ENCODE results near the gene GRAMD1C. TPM values are rescaled to one million over a fixed set of nuclear protein-coding genes. Genes with fewer than 3 reads are reported as not detected.

Gene GRAMD1C
- total RNA-seq, 2 donors from 2014 or later: 1.5 to 10.7 TPM

DNA sequence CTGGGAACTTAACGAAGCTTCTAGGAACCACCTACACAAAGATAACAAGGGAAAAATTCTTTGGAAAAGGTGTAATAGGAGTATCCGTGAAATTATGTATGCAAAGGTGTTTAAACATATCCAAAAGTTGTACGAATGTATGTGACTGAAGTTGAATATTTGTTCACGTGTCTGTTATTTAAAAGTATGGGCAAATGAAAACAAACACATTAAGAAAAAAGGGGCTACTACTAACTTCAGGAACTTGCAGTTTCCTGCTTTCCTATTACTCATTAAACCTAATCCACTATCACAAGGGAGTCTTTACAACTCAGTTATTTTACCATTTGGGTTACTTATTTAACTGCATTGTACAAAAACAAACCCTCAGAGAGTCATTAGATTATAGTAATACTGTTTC is 33.9 kb upstream of the GRAMD1C start:
- H3K27ac ChIP-seq: no peak overlapping the region
- ATAC-seq (ENCODE audit: insufficient number of reproducible peaks, low FRiP score, low read depth): no peak
- DNase-seq (ENCODE audit: low spot score): no peak
- H3K4me1 ChIP-seq (ENCODE audit: control insufficient read depth in 1 of 2, low read depth in 2 of 2): no peaks in the 10 kb centered on the region
- no peak overlapping the region for H3K4me3 ChIP-seq
- no peaks in the 10 kb centered on the region for H3K9me3 ChIP-seq
- TF ChIP-seq, protein P1, sequence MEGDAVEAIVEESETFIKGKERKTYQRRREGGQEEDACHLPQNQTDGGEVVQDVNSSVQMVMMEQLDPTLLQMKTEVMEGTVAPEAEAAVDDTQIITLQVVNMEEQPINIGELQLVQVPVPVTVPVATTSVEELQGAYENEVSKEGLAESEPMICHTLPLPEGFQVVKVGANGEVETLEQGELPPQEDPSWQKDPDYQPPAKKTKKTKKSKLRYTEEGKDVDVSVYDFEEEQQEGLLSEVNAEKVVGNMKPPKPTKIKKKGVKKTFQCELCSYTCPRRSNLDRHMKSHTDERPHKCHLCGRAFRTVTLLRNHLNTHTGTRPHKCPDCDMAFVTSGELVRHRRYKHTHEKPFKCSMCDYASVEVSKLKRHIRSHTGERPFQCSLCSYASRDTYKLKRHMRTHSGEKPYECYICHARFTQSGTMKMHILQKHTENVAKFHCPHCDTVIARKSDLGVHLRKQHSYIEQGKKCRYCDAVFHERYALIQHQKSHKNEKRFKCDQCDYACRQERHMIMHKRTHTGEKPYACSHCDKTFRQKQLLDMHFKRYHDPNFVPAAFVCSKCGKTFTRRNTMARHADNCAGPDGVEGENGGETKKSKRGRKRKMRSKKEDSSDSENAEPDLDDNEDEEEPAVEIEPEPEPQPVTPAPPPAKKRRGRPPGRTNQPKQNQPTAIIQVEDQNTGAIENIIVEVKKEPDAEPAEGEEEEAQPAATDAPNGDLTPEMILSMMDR (IDR thresholded peaks at IDR 0.05): no peak
- no peaks in the 10 kb centered on the region for H3K27me3 ChIP-seq (replicated peaks; ENCODE audit: insufficient read depth)
- peaks cover 37% of the 10 kb centered on the region for H3K36me3 ChIP-seq

DNA sequence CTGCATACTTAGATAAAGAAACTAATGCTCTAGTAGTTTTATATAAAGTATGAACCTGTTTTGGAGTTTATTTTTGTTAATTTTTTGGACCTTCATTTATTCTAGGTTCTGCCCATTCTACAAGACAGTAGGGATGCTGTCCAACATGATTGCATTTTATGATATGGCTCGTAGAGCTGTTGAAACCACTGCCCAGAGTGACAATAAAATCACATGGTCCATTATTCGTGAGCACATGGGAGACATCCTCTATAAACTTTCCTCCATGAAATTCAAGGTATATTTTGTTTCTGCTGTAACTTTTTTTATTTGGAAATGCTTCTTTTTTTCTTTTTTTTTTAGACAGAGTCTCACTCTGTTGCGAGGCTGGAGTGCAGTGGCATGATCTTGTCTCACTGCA is 33.3 kb upstream of the GRAMD1C start:
- no peak for ATAC-seq (ENCODE audit: insufficient number of reproducible peaks, low FRiP score, low read depth)
- TF ChIP-seq, protein P1 (IDR thresholded peaks at IDR 0.05): no peak
- no peak for DNase-seq (ENCODE audit: low spot score)
- H3K4me3 ChIP-seq: no peak overlapping the region
- no peaks in the 10 kb centered on the region for H3K27me3 ChIP-seq (replicated peaks; ENCODE audit: insufficient read depth)
- no peak overlapping the region for H3K27ac ChIP-seq
- no peaks in the 10 kb centered on the region for H3K9me3 ChIP-seq
- no peaks in the 10 kb centered on the region for H3K4me1 ChIP-seq (ENCODE audit: control insufficient read depth in 1 of 2, low read depth in 2 of 2)
- peaks cover 40% of the 10 kb centered on the region for H3K36me3 ChIP-seq

DNA sequence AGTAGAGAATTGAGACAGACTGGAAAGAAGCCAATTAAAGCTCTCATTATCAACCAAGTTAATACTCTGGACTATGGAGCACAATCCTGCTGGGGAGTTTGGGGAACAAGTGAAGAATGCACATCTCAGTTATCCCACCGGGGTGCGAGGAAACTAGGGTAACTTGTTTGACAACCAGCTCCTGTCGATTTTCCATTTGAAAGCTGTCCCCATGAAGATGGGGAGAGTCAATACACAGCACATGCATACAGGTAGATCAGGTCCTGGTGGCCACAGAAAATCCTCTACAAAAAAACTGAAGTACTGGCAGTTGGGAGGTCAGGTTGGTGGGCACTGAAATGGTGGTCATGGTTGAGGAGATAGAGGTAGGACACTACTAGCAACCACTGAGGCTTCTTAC is 25.7 kb upstream of the GRAMD1C start:
- Histone ChIP-seq H3K36me3 (peaks cover 8% of the 10 kb centered on the region), H3K27me3 (replicated peaks; ENCODE audit: insufficient read depth) (no peaks in the 10 kb centered on the region), H3K4me3 (no peak overlapping the region), H3K9me3 (no peaks in the 10 kb centered on the region), H3K4me1 (ENCODE audit: control insufficient read depth in 1 of 2, low read depth in 2 of 2) (no peaks in the 10 kb centered on the region), H3K27ac (no peak overlapping the region)
- DNase-seq (ENCODE audit: low spot score): no peak
- TF ChIP-seq, protein P1 (IDR thresholded peaks at IDR 0.05): no peak
- ATAC-seq (ENCODE audit: insufficient number of reproducible peaks, low FRiP score, low read depth): no peak

DNA sequence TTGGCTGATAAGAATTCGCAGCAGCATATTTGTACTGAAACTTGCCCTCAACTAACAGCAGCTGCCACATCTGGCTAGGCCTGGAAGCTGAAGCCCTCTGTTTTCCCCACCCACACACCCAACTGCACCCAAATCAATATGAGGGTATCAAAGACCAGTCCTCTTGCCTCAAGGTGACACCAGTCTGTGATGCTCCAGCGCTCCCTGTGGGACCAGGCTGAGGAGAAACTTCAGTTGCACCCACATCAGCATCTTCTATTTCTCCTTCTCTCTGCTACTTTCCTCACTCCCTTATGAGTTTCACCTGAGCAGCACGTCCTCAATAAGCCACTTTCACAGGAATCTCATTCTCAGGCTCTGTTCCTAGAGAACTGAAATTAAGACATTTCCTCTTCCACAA is 18.7 kb upstream of the GRAMD1C start:
- no peak overlapping the region for H3K27ac ChIP-seq

DNA sequence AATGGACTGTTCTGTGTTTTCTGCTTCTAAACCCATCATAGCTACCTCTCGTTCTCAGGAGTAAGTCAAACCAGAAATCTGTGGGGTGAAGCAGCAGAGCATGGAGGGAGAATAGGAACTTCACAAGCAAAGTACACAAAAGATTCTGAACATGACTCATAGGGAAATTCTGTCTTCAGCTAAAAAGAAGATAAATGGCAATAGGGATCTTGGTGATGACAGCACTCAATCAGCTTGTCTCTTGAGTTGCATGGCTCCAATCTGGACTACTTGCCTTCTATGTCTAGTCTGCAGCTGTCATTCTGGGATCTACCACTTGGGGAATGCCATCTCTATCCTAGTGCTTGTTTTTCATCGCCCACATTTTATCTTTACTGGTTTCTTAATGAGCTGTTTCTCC is 13.5 kb upstream of the GRAMD1C start:
- TF ChIP-seq, protein P1 (IDR thresholded peaks at IDR 0.05): no peak
- H3K27me3 ChIP-seq (replicated peaks; ENCODE audit: insufficient read depth): no peaks in the 10 kb centered on the region
- H3K36me3 ChIP-seq: no peaks in the 10 kb centered on the region
- ATAC-seq (ENCODE audit: insufficient number of reproducible peaks, low FRiP score, low read depth) (no peak), DNase-seq (ENCODE audit: low spot score) (no peak)
- H3K27ac ChIP-seq: no peak overlapping the region
- no peak overlapping the region for H3K4me3 ChIP-seq
- no peaks in the 10 kb centered on the region for H3K9me3 ChIP-seq
- H3K4me1 ChIP-seq (ENCODE audit: control insufficient read depth in 1 of 2, low read depth in 2 of 2): no peaks in the 10 kb centered on the region

More for the DNA sequence above, 18.7 kb upstream of the GRAMD1C start:
- Histone ChIP-seq H3K9me3 (no peaks in the 10 kb centered on the region), H3K4me1 (ENCODE audit: control insufficient read depth in 1 of 2, low read depth in 2 of 2) (no peaks in the 10 kb centered on the region), H3K27me3 (replicated peaks; ENCODE audit: insufficient read depth) (no peaks in the 10 kb centered on the region), H3K4me3 (no peak overlapping the region), H3K36me3 (no peaks in the 10 kb centered on the region)
- TF ChIP-seq, protein P1 (IDR thresholded peaks at IDR 0.05): no peak
- ATAC-seq (ENCODE audit: insufficient number of reproducible peaks, low FRiP score, low read depth) (no peak), DNase-seq (ENCODE audit: low spot score) (no peak)

All from thoracic aorta (tissue), 2 donors.